HUES48 (cell line): ENCODE results near the gene PPIP5K2.
"Not testable (repeated sequence)": the region's sequence is repeated elsewhere in the genome, so short reads cannot be mapped to it uniquely, and the experiment has no call there.

Source experiments
- H3K27ac ChIP-seq: one replicate; pipeline ENCODE4 v1.7.0; 2013; ENCODE audit warnings: low read depth, low read length, inconsistent platforms
- H3K27me3 ChIP-seq: 2 replicates; pipeline ENCODE4 v1.6.1; 2013; ENCODE audit warnings: mild to moderate bottlenecking, low read length; ENCODE audit not compliant: control insufficient read depth, insufficient read depth
- H3K36me3 ChIP-seq: 2 replicates; pipeline ENCODE4 v1.6.1; 2013; ENCODE audit warnings: low read length; ENCODE audit not compliant: control insufficient read depth, insufficient read depth
- H3K4me1 ChIP-seq: 2 replicates; pipeline ENCODE4 v1.6.1; 2013; ENCODE audit warnings: mild to moderate bottlenecking, low read length; ENCODE audit not compliant: control insufficient read depth, insufficient read depth
- H3K4me3 ChIP-seq: 2 replicates; pipeline ENCODE4 v1.5.1; 2013; ENCODE audit warnings: mild to moderate bottlenecking, low read depth, low read length
- H3K9ac ChIP-seq: 2 replicates; pipeline ENCODE4 v1.6.1; 2013; ENCODE audit warnings: mild to moderate bottlenecking, low read depth, low read length, moderate library complexity
- H3K9me3 ChIP-seq: 2 replicates; pipeline ENCODE4 v1.6.1; 2013; ENCODE audit warnings: low read length; ENCODE audit not compliant: control insufficient read depth, insufficient read depth

PPIP5K2 gene

DNA sequence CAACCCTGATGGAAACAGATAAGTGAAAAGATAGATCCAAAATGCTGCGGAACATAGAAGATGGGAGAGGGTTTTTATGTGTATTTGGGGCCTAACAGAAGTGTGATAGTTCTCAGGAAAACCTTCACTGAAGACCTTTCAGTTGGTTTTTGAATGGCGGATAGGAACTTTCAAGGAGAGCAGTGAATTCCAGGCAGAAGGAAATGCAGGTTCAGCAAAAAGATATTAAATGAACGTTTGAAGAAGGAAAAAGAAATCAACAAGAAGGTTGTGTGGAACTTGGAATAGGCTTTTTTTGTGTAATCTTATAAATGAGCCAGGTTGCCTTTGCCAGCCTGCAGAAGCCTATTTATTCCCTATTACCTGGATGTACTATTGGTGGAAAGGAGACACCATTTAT is 2.1 kb downstream of the PPIP5K2 start:
- H3K27me3 ChIP-seq, result no peaks in the 10 kb centered on the region
- H3K36me3 ChIP-seq, result no peaks in the 10 kb centered on the region
- H3K4me3 ChIP-seq, result no peak overlapping the region
- no peak overlapping the region for H3K9ac ChIP-seq
- H3K9me3 ChIP-seq, result no peaks in the 10 kb centered on the region
- H3K27ac ChIP-seq, result no peak overlapping the region
- H3K4me1 ChIP-seq, result peaks cover 14% of the 10 kb centered on the region

- no peak overlapping the region for H3K9ac ChIP-seq
- no peak overlapping the region for H3K4me3 ChIP-seq
- no peaks in the 10 kb centered on the region for H3K27me3 ChIP-seq
- peaks cover 2% of the 10 kb centered on the region; the same call in 1 of the 2 replicates for H3K4me1 ChIP-seq
- no peak overlapping the region for H3K27ac ChIP-seq
- no peaks in the 10 kb centered on the region for H3K9me3 ChIP-seq
- 0 out of 2 replicates have a peak, but pooled peaks cover 5% of the 10 kb centered on the region for H3K36me3 ChIP-seq
Measured at GRCh38 chr5:103126557-103126956, 6.5 kb downstream of the PPIP5K2 start.

GRCh38 chr5:103127292-103127817 is 7.3 kb downstream of the PPIP5K2 start:
- Histone ChIP-seq H3K27me3 (no peaks in the 10 kb centered on the region), H3K4me3 (no peak overlapping the region), H3K27ac (no peak overlapping the region), H3K9ac (no peak overlapping the region), H3K36me3 (0 out of 2 replicates have a peak, but pooled peaks cover 5% of the 10 kb centered on the region), H3K4me1 (no peaks in the 10 kb centered on the region), H3K9me3 (no peaks in the 10 kb centered on the region)

GRCh38 chr5:103128202-103128601 is 8.1 kb downstream of the PPIP5K2 start:
- Histone ChIP-seq H3K4me1 (no peaks in the 10 kb centered on the region), H3K27me3 (no peaks in the 10 kb centered on the region), H3K27ac (no peak overlapping the region), H3K9ac (no peak overlapping the region), H3K36me3 (0 out of 2 replicates have a peak, but pooled peaks cover 5% of the 10 kb centered on the region), H3K9me3 (no peaks in the 10 kb centered on the region), H3K4me3 (no peak overlapping the region)

DNA sequence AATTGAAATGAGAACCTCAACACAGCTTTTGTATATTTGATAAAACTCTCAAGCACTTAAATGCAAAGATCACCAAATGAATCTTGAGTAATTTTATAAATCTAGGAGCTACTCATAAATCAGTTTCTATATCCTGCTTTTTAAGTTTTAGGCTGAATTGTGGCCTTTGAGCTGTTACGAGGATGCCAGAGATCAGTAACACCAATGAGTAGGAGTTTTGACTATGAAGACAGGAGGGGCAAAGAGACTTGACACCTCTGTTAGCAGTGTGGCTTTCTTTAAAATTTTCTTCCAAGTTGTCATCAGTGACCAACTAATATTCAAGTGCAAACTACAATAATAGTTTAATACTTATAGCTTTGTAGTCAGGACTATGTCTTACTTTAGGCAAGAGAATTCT is 12.6 kb downstream of the PPIP5K2 start:
- Histone ChIP-seq H3K4me3 (no peak overlapping the region), H3K4me1 (no peaks in the 10 kb centered on the region), H3K27me3 (no peaks in the 10 kb centered on the region), H3K27ac (no peak overlapping the region), H3K9ac (no peak overlapping the region), H3K36me3 (peaks cover 7% of the 10 kb centered on the region; the same call in 1 of the 2 replicates), H3K9me3 (no peaks in the 10 kb centered on the region)

GRCh38 chr5:103133231-103133630 is 13.1 kb downstream of the PPIP5K2 start:
- H3K27me3 ChIP-seq, result no peaks in the 10 kb centered on the region
- peaks cover 12% of the 10 kb centered on the region; the same call in 1 of the 2 replicates for H3K36me3 ChIP-seq
- H3K27ac ChIP-seq, result no peak overlapping the region
- H3K4me1 ChIP-seq, result no peaks in the 10 kb centered on the region
- H3K4me3 ChIP-seq, result no peak overlapping the region
- no peak overlapping the region for H3K9ac ChIP-seq
- no peaks in the 10 kb centered on the region for H3K9me3 ChIP-seq

- peaks cover 23% of the 10 kb centered on the region; the same call in 1 of the 2 replicates for H3K36me3 ChIP-seq
Measured at GRCh38 chr5:103135461-103135860, 15.4 kb downstream of the PPIP5K2 start.

DNA sequence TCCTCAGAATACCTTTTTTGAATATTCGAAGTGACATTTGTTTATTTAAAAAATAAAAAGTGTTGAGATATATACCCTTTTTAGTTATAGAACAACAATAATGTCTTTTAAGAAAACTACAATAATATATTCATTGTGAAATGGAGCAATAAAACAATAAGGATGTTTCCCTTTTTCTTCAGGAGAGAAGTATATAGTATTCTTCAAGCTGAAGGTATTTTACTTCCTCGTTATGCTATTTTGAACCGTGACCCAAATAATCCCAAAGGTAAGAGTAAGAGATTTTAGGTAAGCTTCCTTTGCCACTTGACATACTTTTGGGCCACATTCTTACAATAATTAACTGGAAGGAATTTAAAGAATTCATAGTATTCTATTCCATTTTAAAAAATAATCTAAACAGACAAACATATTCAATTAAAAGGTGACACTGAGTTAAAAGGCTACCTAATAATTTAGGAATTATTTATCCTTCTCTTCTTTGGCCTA is 18.1 kb downstream of the PPIP5K2 start:
- H3K9me3 ChIP-seq, result no peaks in the 10 kb centered on the region
- H3K9ac ChIP-seq, result no peak overlapping the region
- no peaks in the 10 kb centered on the region for H3K27me3 ChIP-seq
- H3K36me3 ChIP-seq, result peaks cover 18% of the 10 kb centered on the region; the same call in 1 of the 2 replicates
- no peak overlapping the region for H3K4me3 ChIP-seq
- no peak overlapping the region for H3K27ac ChIP-seq
- no peaks in the 10 kb centered on the region for H3K4me1 ChIP-seq

More at GRCh38 chr5:103135461-103135860, 15.4 kb downstream of the PPIP5K2 start:
- no peaks in the 10 kb centered on the region for H3K9me3 ChIP-seq
- H3K9ac ChIP-seq, result no peak overlapping the region
- no peak overlapping the region for H3K27ac ChIP-seq
- no peak overlapping the region for H3K4me3 ChIP-seq
- H3K27me3 ChIP-seq, result no peaks in the 10 kb centered on the region
- H3K4me1 ChIP-seq, result no peaks in the 10 kb centered on the region

DNA sequence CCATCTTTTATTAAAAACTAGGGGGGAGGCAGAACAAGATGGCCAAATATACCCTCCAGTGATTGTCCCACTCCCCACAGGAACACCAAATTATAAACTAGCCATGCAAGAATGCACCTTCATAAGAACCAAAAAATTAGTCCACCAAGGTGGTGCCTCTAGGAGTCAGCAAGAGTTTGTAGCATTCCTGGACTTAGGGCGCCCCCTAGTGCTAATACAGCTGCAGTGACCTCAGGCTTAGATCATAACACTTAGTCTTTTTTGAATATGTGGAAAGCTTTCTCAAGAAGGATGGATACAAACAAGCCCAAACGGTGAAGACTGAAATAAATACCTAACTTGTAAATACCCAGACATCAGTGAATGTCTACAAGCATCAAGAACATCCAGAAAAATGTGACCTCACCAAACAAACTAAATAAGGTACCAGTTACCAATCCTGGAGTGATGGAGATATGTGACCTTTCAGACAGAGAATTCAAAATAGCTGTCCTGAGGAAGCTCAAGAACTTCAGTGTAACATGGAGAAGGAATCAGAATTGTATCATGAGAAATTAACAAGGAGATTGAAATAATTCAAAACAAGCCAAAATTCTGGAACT is 19.3 kb downstream of the PPIP5K2 start:
- Histone ChIP-seq H3K27me3 (no peaks in the 10 kb centered on the region), H3K9ac (no peak overlapping the region), H3K36me3 (peaks cover 18% of the 10 kb centered on the region; the same call in 1 of the 2 replicates), H3K4me1 (no peaks in the 10 kb centered on the region), H3K4me3 (no peak overlapping the region), H3K27ac (no peak overlapping the region), H3K9me3 (no peaks in the 10 kb centered on the region)

DNA sequence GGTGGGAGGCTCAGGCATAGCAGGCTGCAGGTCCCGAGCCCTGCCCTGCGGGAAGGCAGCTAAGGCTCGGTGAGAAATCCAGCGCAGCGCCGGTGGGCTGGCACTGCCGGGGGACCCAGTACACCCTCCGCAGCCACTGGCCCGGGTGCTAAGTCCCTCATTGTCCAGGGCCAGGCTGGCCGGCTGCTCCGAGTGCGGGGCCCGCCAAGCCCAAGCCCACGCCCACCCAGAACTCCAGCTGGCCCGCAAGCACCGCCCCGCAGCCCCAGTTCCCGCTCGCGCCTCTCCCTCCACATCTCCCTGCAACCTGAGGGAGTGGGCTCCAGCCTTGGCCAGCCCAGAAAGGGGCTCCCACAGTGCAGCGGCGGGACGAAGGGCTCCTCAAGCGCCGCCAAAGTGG is 22.0 kb downstream of the PPIP5K2 start:
- not testable (repeated sequence) for H3K9me3 ChIP-seq, H3K4me1 ChIP-seq, H3K9ac ChIP-seq, H3K27ac ChIP-seq, H3K4me3 ChIP-seq, H3K27me3 ChIP-seq
- peaks cover 18% of the 10 kb centered on the region; the same call in 1 of the 2 replicates for H3K36me3 ChIP-seq

GRCh38 chr5:103145196-103145595 is 25.1 kb downstream of the PPIP5K2 start:
- no peaks in the 10 kb centered on the region for H3K27me3 ChIP-seq
- H3K4me3 ChIP-seq, result no peak overlapping the region
- H3K9me3 ChIP-seq, result no peaks in the 10 kb centered on the region
- H3K9ac ChIP-seq, result no peak overlapping the region
- no peaks in the 10 kb centered on the region for H3K4me1 ChIP-seq
- H3K36me3 ChIP-seq, result peaks cover 18% of the 10 kb centered on the region
- H3K27ac ChIP-seq, result no peak overlapping the region
